ENCODE measurements around the gene ST3GAL4. TPM values are rescaled to one million over a fixed set of nuclear protein-coding genes. Genes with fewer than 3 reads are reported as not detected.

Gene ST3GAL4
- total RNA-seq, 2 donors from 2014 or later: 123 to 304 TPM

- Histone ChIP-seq H3K4me3 (no peak overlapping the region), H3K27ac (no peak overlapping the region), H3K9ac (ENCODE audit: low read depth in 2 of 2, low read length in 2 of 2) (no peak overlapping the region), H3K4me1 (no peaks in the 10 kb centered on the region), H3K36me3 (no peaks in the 10 kb centered on the region), H3K27me3 (no peaks in the 10 kb centered on the region), H3K9me3 (no peaks in the 10 kb centered on the region)
- no peak for TF ChIP-seq CTCF (IDR thresholded peaks at IDR 0.05)
- no peak for DNase-seq
- intact Hi-C loops (cut with DNase I): no loop called here
Measured at GRCh38 chr11:126462422-126462821, 106.9 kb downstream of the ST3GAL4 start.

Other genes starting within 250 kb of the ST3GAL4 start
- 10 to 100 TPM; 14.4 to 25.1 TPM for gene RPUSD4, start 144.0 kb upstream of the ST3GAL4 start, total RNA-seq
- gene FAM118B, start 143.9 kb upstream of the ST3GAL4 start, total RNA-seq: 10 to 100 TPM; 57.9 to 58.3 TPM
- 100 to 1,000 TPM in 1 of 2 donors, 10 to 100 TPM in 1; 75.8 to 102 TPM for gene SRPRA, start 86.8 kb upstream of the ST3GAL4 start, total RNA-seq
- gene FOXRED1, start 86.5 kb upstream of the ST3GAL4 start, total RNA-seq: 10 to 100 TPM; 19.9 to 63.4 TPM
- 10 to 100 TPM; 16.4 to 17.8 TPM for gene TIRAP, start 72.6 kb upstream of the ST3GAL4 start, total RNA-seq
- gene DCPS, start 51.6 kb upstream of the ST3GAL4 start, total RNA-seq: 10 to 100 TPM; 17.2 to 31.1 TPM

All from colonic mucosa (tissue), 4 donors.